SU-DHL-6 (cell line): ENCODE data around the gene CPNE4.

Experiments used
- H2AFZ ChIP-seq: fragments of 200-600 bp; sonication (generic); 2 replicates; pipeline ENCODE4 v1.6.1; 2014; ENCODE audit warnings: low read depth, mild to moderate bottlenecking, moderate library complexity, mixed read lengths, antibody characterized with exemption, low read length; ENCODE audit not compliant: severe bottlenecking
- H3F3A ChIP-seq: fragments of 200-600 bp; shearing (Covaris generic); 2 replicates; pipeline ENCODE4 v1.6.0; 2016; ENCODE audit warnings: antibody characterized with exemption, mild to moderate bottlenecking; ENCODE audit not compliant: insufficient read depth
- H3K27ac ChIP-seq: fragments of 200-600 bp; sonication (generic); 2 replicates; pipeline ENCODE4 v1.5.1; 2016; ENCODE audit warnings: low read depth, mild to moderate bottlenecking, low read length, moderate library complexity, mixed read lengths
- H3K27me3 ChIP-seq: fragments of 200-600 bp; sonication (generic), shearing (Covaris generic); 2 replicates; pipeline ENCODE4 v1.6.0; 2014; ENCODE audit warnings: mild to moderate bottlenecking, low read length
- H3K36me3 ChIP-seq: fragments of 200-600 bp; sonication (generic); 2 replicates; pipeline ENCODE4 v1.6.1; 2014; ENCODE audit warnings: mild to moderate bottlenecking, low read length, mixed read lengths
- H3K4me2 ChIP-seq: fragments of 300-600, 200-600 bp; shearing (Covaris generic), sonication (generic); 2 replicates; pipeline ENCODE4 v1.6.0; 2014; ENCODE audit warnings: low read length, low read depth, mild to moderate bottlenecking; ENCODE audit not compliant: poor library complexity, severe bottlenecking
- H3K4me3 ChIP-seq: fragments of 200-600 bp; sonication (generic); 2 replicates; pipeline ENCODE4 v1.5.1; 2014; ENCODE audit warnings: antibody characterized with exemption, low read length, mild to moderate bottlenecking, mixed read lengths; ENCODE audit not compliant: insufficient read depth, poor library complexity, severe bottlenecking
- H3K79me2 ChIP-seq: fragments of 200-600 bp; sonication (generic); 2 replicates; pipeline ENCODE4 v1.6.1; 2014; ENCODE audit warnings: mild to moderate bottlenecking, low read length, moderate library complexity; ENCODE audit not compliant: insufficient read depth
- H3K9ac ChIP-seq: fragments of 200-600 bp; sonication (generic); 2 replicates; pipeline ENCODE4 v1.7.0; 2014; ENCODE audit warnings: mild to moderate bottlenecking, low read length
- H3K9me2 ChIP-seq: fragments of 200-600 bp; sonication (generic); replicated peaks from 2 replicates; pipeline ENCODE4 v1.6.1; 2014; ENCODE audit warnings: low read length; ENCODE audit not compliant: insufficient read depth
- H3K9me3 ChIP-seq: fragments of 200-600 bp; sonication (generic); 2 replicates; pipeline ENCODE4 v1.6.1; 2014; ENCODE audit warnings: low read length, mixed read lengths; ENCODE audit not compliant: insufficient read depth
- H4K20me1 ChIP-seq: fragments of 200-600 bp; sonication (generic); 2 replicates; pipeline ENCODE4 v1.6.1; 2014; ENCODE audit warnings: low read depth, mild to moderate bottlenecking, antibody characterized with exemption, low read length, moderate library complexity, mixed read lengths
- EZH2phosphoT487 ChIP-seq: fragments of 200-600 bp; sonication (generic), shearing (Covaris generic); conservative IDR thresholded peaks from 2 replicates; pipeline ENCODE4 v1.6.1; 2018; ENCODE audit warnings: mild to moderate bottlenecking, antibody characterized with exemption, low read length, moderate library complexity, mixed read lengths
- TF ChIP-seq, protein P1 (sequence below): fragments of 200-600 bp; sonication (generic); IDR thresholded peaks from one replicate; pipeline ENCODE4 v1.5.1; 2017; ENCODE audit warnings: antibody characterized with exemption, mild to moderate bottlenecking, low read length, moderate library complexity; ENCODE audit not compliant: insufficient read depth, poor library complexity, severe bottlenecking

Gene CPNE4

DNA sequence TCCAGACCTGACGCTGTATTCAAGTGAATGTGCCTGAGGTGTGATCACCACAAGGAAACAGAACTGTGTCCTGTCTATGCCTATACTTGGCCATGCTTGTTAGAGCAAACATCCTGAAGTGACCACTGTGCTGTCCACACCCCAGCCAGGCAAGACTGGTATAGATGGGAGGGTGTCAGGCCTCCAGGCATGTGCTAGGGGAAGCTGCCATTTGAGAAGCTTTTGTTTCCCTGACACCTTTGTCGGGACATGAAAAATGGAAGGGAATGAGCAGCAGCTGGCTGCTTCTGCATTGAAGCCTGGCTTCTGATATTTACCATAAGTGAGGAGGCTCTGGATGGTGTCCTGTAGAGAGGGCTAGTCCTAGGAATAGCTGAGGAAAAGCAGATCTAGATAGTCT, 106.2 kb downstream of the CPNE4 start:
- Histone ChIP-seq H3K36me3 (no peaks in the 10 kb centered on the region), H2AFZ (no peak overlapping the region), H4K20me1 (no peaks in the 10 kb centered on the region), H3K9ac (no peak overlapping the region), H3K4me2 (no peak overlapping the region), H3K4me3 (no peak overlapping the region), H3K9me2 (no peaks in the 10 kb centered on the region), H3K79me2 (no peaks in the 10 kb centered on the region), H3K9me3 (no peaks in the 10 kb centered on the region), H3F3A (no peaks in the 10 kb centered on the region), H3K27me3 (no peaks in the 10 kb centered on the region), H3K27ac (no peak overlapping the region)
- TF ChIP-seq EZH2phosphoT487, result no peak
- TF ChIP-seq, protein P1, sequence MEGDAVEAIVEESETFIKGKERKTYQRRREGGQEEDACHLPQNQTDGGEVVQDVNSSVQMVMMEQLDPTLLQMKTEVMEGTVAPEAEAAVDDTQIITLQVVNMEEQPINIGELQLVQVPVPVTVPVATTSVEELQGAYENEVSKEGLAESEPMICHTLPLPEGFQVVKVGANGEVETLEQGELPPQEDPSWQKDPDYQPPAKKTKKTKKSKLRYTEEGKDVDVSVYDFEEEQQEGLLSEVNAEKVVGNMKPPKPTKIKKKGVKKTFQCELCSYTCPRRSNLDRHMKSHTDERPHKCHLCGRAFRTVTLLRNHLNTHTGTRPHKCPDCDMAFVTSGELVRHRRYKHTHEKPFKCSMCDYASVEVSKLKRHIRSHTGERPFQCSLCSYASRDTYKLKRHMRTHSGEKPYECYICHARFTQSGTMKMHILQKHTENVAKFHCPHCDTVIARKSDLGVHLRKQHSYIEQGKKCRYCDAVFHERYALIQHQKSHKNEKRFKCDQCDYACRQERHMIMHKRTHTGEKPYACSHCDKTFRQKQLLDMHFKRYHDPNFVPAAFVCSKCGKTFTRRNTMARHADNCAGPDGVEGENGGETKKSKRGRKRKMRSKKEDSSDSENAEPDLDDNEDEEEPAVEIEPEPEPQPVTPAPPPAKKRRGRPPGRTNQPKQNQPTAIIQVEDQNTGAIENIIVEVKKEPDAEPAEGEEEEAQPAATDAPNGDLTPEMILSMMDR, result no peak

DNA sequence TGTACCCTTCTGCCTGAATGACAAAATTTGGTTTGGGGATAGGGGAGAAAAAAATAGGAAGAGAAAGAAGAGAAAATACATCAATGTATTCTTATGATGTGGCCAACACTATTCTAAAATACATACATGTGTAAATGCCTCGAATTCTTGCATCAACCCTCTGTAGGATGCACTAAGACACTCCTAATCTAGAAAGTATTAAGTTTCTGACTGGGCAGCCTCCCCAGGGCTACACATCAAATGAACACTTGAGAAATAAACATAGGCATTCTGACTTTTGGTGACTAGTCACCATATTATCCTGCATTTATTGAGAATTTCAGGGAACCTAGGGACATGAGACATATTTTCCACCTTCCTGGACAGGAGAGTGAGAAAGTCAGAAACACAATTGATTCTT, 109.2 kb downstream of the CPNE4 start:
- Histone ChIP-seq H3K9ac (no peak overlapping the region), H2AFZ (no peak overlapping the region), H3K27me3 (no peaks in the 10 kb centered on the region), H3K4me2 (no peak overlapping the region), H4K20me1 (no peaks in the 10 kb centered on the region), H3K27ac (no peak overlapping the region), H3K9me3 (no peaks in the 10 kb centered on the region), H3K4me3 (no peak overlapping the region), H3K79me2 (no peaks in the 10 kb centered on the region), H3K9me2 (no peaks in the 10 kb centered on the region), H3F3A (no peaks in the 10 kb centered on the region), H3K36me3 (no peaks in the 10 kb centered on the region)
- TF ChIP-seq, protein P1, result no peak
- TF ChIP-seq EZH2phosphoT487, result no peak

DNA sequence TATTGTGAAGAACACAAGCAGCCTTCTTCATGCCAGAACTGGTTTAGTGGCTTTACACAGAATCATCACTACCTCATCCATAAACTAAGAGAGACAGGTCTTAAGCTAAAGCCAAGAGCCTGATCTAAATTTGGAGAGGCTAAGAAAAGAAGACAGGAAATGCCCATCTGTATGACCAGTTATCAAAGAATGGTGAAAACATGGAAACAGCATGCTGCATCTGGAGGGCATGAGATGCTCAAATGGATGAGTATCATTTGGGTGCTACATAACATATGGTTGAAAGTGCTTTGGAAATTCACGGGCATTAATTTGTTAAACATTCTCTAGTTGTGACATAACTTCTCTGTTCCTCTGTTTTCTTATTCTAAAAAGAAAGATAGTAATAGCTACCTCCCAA, 112.5 kb downstream of the CPNE4 start:
- H4K20me1 ChIP-seq, result no peaks in the 10 kb centered on the region
- no peaks in the 10 kb centered on the region for H3K79me2 ChIP-seq
- no peak overlapping the region for H3K4me3 ChIP-seq

More for the DNA sequence above, 112.5 kb downstream of the CPNE4 start:
- Histone ChIP-seq H3F3A (no peaks in the 10 kb centered on the region), H3K9me3 (no peaks in the 10 kb centered on the region), H3K27ac (no peak overlapping the region), H3K9ac (no peak overlapping the region), H3K9me2 (no peaks in the 10 kb centered on the region), H3K4me2 (no peak overlapping the region), H3K27me3 (no peaks in the 10 kb centered on the region), H3K36me3 (no peaks in the 10 kb centered on the region), H2AFZ (no peak overlapping the region)
- TF ChIP-seq, protein P1, result no peak
- no peak for TF ChIP-seq EZH2phosphoT487
